ENCODE data around the gene PLA1A. TPM values are rescaled to one million over a fixed set of nuclear protein-coding genes. Genes with fewer than 3 reads are reported as not detected.

Gene PLA1A
- total and polyA plus RNA-seq, 2 of the 4 experiments (the other 2 are of a cell fraction), result not detected

DNA sequence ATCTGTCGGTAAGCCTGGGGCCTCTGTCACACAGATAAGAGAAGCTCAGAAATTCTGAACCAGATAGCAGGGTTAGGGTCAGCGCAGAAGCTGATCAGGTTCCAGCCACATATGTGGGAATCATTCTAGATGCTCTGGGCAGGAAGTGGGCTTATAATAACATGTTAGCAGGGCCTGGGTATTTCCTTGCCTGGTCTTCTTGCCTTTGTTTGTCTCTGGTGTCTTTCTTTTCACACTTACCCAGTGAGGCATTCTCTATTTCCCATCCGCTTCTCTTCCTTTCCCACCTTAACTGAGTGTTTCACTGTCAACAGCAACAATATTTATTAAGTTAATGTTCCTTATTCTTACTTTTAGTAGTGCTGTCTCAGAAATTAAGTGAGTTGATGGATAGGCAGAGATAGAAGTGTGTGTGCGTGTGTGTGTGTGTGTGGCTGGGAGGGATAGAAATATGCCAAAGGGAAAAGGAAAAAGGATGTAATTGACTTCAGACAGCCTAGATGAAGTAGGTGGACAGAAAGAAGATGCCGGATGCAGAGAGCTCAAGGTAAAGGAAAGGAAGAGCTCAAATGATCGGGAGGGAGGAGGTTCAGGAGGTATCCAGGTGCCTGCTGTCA lies 2.0 kb downstream of the PLA1A start:
- no peak overlapping the region for H3K18ac ChIP-seq (ENCODE audit: low read depth, low read length)
- no TSS peak for BruUV-seq (replicated peaks)
- ChIA-PET CTCF (no interaction called here), POLR2A (ENCODE audit: unreplicated experiment) (no interaction called here)
- ATAC-seq (ENCODE audit: low read depth) (no peak), DNase-seq (no peak)
- no peak overlapping the region for H3K4me2 ChIP-seq (ENCODE audit: low read depth, low read length)
- H2AK5ac ChIP-seq (ENCODE audit: low read depth, low read length), result no peak overlapping the region
- H2BK120ac ChIP-seq (ENCODE audit: low read depth, low read length), result no peak overlapping the region
- H3K56ac ChIP-seq (ENCODE audit: extremely low read depth, insufficient read depth, low read length), result no peak overlapping the region
- in situ Hi-C loops (cut with MboI; ENCODE audit: low sequenced_read_pairs) (loop anchor here (25.0 kb wide), 1 partner anchor 712 kb away; no protein-coding TSS in a partner anchor), dilution Hi-C loops (cut with HindIII; ENCODE audit: low sequenced_read_pairs, unreplicated experiment) (no loop called here), intact Hi-C loops (cut with micrococcal nuclease) (no loop called here)
- H3K9ac ChIP-seq (ENCODE audit: low read depth, low read length), result no peak overlapping the region
- H2BK20ac ChIP-seq (ENCODE audit: low read depth, low read length), result no peak overlapping the region
- no peaks in the 10 kb centered on the region for H3K79me1 ChIP-seq (ENCODE audit: low read depth in 1 of 2, low read length in 2 of 2)
- H4K8ac ChIP-seq (ENCODE audit: low read depth in 2 of 2, low read length in 2 of 2), result no peak overlapping the region
- no peak overlapping the region for H3K4me3 ChIP-seq (ENCODE audit: insufficient read depth, low read depth, low read length)
- TF ChIP-seq MAZ (IDR thresholded peaks at IDR 0.05; ENCODE audit: borderline replicate concordance, low read depth, low read length) (no peak), SMC3 (IDR thresholded peaks at IDR 0.05; ENCODE audit: low read depth, low read length) (no peak), RAD21 (IDR thresholded peaks at IDR 0.05; ENCODE audit: low read length) (no peak), MXI1 (IDR thresholded peaks at IDR 0.05; ENCODE audit: borderline replicate concordance, low read depth, low read length) (no peak), RFX5 (IDR thresholded peaks at IDR 0.05; ENCODE audit: low read depth, low read length) (no peak), BHLHE40 (IDR thresholded peaks at IDR 0.05; ENCODE audit: low read depth, low read length) (no peak), NFE2L2 (IDR thresholded peaks at IDR 0.05; ENCODE audit: low read depth, low read length) (no peak), MAFK (IDR thresholded peaks at IDR 0.05; ENCODE audit: low read depth, low read length) (no peak), RCOR1 (IDR thresholded peaks at IDR 0.05; ENCODE audit: insufficient replicate concordance, low read length) (no peak), POLR2A (IDR thresholded peaks at IDR 0.05; ENCODE audit: low read depth, low read length) (no peak)
- TF ChIP-seq, protein P1, sequence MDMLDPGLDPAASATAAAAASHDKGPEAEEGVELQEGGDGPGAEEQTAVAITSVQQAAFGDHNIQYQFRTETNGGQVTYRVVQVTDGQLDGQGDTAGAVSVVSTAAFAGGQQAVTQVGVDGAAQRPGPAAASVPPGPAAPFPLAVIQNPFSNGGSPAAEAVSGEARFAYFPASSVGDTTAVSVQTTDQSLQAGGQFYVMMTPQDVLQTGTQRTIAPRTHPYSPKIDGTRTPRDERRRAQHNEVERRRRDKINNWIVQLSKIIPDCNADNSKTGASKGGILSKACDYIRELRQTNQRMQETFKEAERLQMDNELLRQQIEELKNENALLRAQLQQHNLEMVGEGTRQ (IDR thresholded peaks at IDR 0.05; ENCODE audit: low read depth, low read length), result no peak
- TF ChIP-seq, protein P2, sequence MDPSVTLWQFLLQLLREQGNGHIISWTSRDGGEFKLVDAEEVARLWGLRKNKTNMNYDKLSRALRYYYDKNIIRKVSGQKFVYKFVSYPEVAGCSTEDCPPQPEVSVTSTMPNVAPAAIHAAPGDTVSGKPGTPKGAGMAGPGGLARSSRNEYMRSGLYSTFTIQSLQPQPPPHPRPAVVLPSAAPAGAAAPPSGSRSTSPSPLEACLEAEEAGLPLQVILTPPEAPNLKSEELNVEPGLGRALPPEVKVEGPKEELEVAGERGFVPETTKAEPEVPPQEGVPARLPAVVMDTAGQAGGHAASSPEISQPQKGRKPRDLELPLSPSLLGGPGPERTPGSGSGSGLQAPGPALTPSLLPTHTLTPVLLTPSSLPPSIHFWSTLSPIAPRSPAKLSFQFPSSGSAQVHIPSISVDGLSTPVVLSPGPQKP (IDR thresholded peaks at IDR 0.05; ENCODE audit: borderline replicate concordance, low read depth, low read length), result no peak
- TF ChIP-seq, protein P3, sequence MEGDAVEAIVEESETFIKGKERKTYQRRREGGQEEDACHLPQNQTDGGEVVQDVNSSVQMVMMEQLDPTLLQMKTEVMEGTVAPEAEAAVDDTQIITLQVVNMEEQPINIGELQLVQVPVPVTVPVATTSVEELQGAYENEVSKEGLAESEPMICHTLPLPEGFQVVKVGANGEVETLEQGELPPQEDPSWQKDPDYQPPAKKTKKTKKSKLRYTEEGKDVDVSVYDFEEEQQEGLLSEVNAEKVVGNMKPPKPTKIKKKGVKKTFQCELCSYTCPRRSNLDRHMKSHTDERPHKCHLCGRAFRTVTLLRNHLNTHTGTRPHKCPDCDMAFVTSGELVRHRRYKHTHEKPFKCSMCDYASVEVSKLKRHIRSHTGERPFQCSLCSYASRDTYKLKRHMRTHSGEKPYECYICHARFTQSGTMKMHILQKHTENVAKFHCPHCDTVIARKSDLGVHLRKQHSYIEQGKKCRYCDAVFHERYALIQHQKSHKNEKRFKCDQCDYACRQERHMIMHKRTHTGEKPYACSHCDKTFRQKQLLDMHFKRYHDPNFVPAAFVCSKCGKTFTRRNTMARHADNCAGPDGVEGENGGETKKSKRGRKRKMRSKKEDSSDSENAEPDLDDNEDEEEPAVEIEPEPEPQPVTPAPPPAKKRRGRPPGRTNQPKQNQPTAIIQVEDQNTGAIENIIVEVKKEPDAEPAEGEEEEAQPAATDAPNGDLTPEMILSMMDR (conservative IDR thresholded peaks at IDR 0.05; ENCODE audit: low read depth, low read length), result no peak
- no peaks in the 10 kb centered on the region for H3K4me1 ChIP-seq (ENCODE audit: control insufficient read depth, insufficient read depth, low read length)
- H3K23ac ChIP-seq (ENCODE audit: low read depth, low read length), result no peak overlapping the region
- H2AK9ac ChIP-seq (replicated peaks; ENCODE audit: low read depth, low read length, poor library complexity), result no peak overlapping the region
- H2BK15ac ChIP-seq (ENCODE audit: low read depth, low read length), result no peak overlapping the region
- H3K14ac ChIP-seq (replicated peaks; ENCODE audit: low read depth, low read length), result no peak overlapping the region
- WGBS, 2 experiments (ENCODE audit: extremely low coverage in 2 of 2, insufficient read length in 1 of 2), result no CpG with 5 or more reads among the region's 6 CpGs
- H3K4ac ChIP-seq (ENCODE audit: low read depth, low read length), result no peak overlapping the region
- H2BK5ac ChIP-seq (ENCODE audit: low read depth, low read length, poor library complexity, severe bottlenecking), result no peak overlapping the region
- H4K5ac ChIP-seq (ENCODE audit: low read depth, low read length), result no peak overlapping the region
- H3K36me3 ChIP-seq (ENCODE audit: control insufficient read depth, insufficient read depth, low read length), result no peaks in the 10 kb centered on the region
- no peak overlapping the region for H2AFZ ChIP-seq (replicated peaks; ENCODE audit: low read length, poor library complexity)
- no peaks in the 10 kb centered on the region for H4K20me1 ChIP-seq (ENCODE audit: insufficient read depth, low read length)
- H3K27me3 ChIP-seq (ENCODE audit: control insufficient read depth, insufficient read depth, low read length), result peaks cover 17% of the 10 kb centered on the region
- no peak overlapping the region for H4K91ac ChIP-seq (ENCODE audit: insufficient read depth, low read depth, low read length)
- H3K9me3 ChIP-seq (ENCODE audit: control insufficient read depth, insufficient read depth, low read length), result no peaks in the 10 kb centered on the region
- H3K27ac ChIP-seq (ENCODE audit: insufficient read depth, low read length), result no peak overlapping the region
- no peaks in the 10 kb centered on the region for H3K9me1 ChIP-seq (ENCODE audit: insufficient read depth, low read length)

Data from IMR-90 (cell line).